PC-9 (cell line): ENCODE data around the gene EHMT1. TPM values are rescaled to one million over a fixed set of nuclear protein-coding genes. Genes with fewer than 3 reads are reported as not detected.
A peak's percentile ranks its signal among the peaks of the same experiment; 100 is the strongest.

ENCODE experiments used
- BruUV-seq: library from RNA; stranded (reverse); fragments of 400-500 nt; replicated peaks from 2 replicates; lab custom pipeline; 2021; lab: Mats Ljungman, UMichigan
- CTCF ChIA-PET: fragments of 300-600 bp; sonication (Branson Sonifier 250); formaldehyde crosslinking; loops from one replicate; lab custom pipeline; 2022; ENCODE audit warnings: antibody characterized with exemption; lab: Charles Lee
- POLR2A ChIA-PET: fragments of 300-600 bp; sonication (Branson Sonifier 250); formaldehyde crosslinking; loops from one replicate; lab custom pipeline; 2022; ENCODE audit warnings: antibody characterized with exemption; ENCODE audit not compliant: unreplicated experiment; lab: Charles Lee
- DNase-seq, 2 experiments: peaks; one replicate each; pipeline versions ENCODE4 v3.0.0 to v3.0.0-alpha.2; 2015 to 2022; ENCODE audit warnings: mixed read lengths in 1 of 2
- H2AFZ ChIP-seq: fragments of 200-600 bp; sonication (generic); 2 replicates; pipeline ENCODE4 v1.8.1; 2017; ENCODE audit warnings: antibody characterized with exemption
- H3F3A ChIP-seq: fragments of 200-600 bp; sonication (generic); 2 replicates; pipeline ENCODE4 v1.8.1; 2017; ENCODE audit warnings: antibody characterized with exemption, mild to moderate bottlenecking, low read depth; ENCODE audit not compliant: insufficient read depth
- H3K27ac ChIP-seq: fragments of 200-600 bp; sonication (generic); 2 replicates; pipeline ENCODE4 v1.6.1; 2016; ENCODE audit warnings: mixed run types
- H3K27me3 ChIP-seq: fragments of 200-600 bp; sonication (generic); 2 replicates; pipeline ENCODE4 v1.6.1; 2016; ENCODE audit warnings: low read depth, mixed run types; ENCODE audit not compliant: insufficient read depth
- H3K36me3 ChIP-seq: fragments of 200-600 bp; sonication (generic); 2 replicates; pipeline ENCODE4 v1.6.1; 2016; ENCODE audit warnings: low read depth, mixed run types
- H3K4me1 ChIP-seq: fragments of 200-600 bp; sonication (generic); replicated peaks from 2 replicates; pipeline ENCODE4 v1.6.1; 2016; ENCODE audit warnings: mixed run types; ENCODE audit not compliant: insufficient read depth
- H3K4me2 ChIP-seq: fragments of 200-600 bp; sonication (generic); 2 replicates; pipeline ENCODE4 v1.6.1; 2017; ENCODE audit warnings: mixed run types
- H3K4me3 ChIP-seq: fragments of 200-600 bp; sonication (generic); 2 replicates; pipeline ENCODE4 v1.6.1; 2016; ENCODE audit warnings: mixed run types
- H3K79me2 ChIP-seq: fragments of 200-600 bp; sonication (generic); 2 replicates; pipeline ENCODE4 v1.6.1; 2017; ENCODE audit warnings: low read depth, mixed run types
- H3K9me2 ChIP-seq: fragments of 200-600 bp; sonication (generic); 2 replicates; pipeline ENCODE4 v1.8.1; 2017; ENCODE audit warnings: mild to moderate bottlenecking; ENCODE audit not compliant: insufficient read depth
- H3K9me3 ChIP-seq: fragments of 200-600 bp; sonication (generic); 2 replicates; pipeline ENCODE4 v1.8.1; 2016; ENCODE audit warnings: low read depth; ENCODE audit not compliant: insufficient read depth
- H4K20me1 ChIP-seq: fragments of 200-600 bp; sonication (generic); 2 replicates; pipeline ENCODE4 v1.8.1; 2017; ENCODE audit not compliant: insufficient read depth
- CTCF ChIP-seq: fragments of 200-600 bp; sonication (generic); conservative IDR thresholded peaks from 2 replicates; pipeline ENCODE4 v1.6.1; 2017; ENCODE audit warnings: mixed run types, antibody characterized with exemption, mild to moderate bottlenecking, moderate library complexity
- EZH2 ChIP-seq: fragments of 200-600 bp; sonication (generic); IDR thresholded peaks from 2 replicates; pipeline ENCODE4 v1.8.0; 2017; ENCODE audit warnings: antibody characterized with exemption, low read depth
- intact Hi-C: fragments of 100-400 bp; cut with micrococcal nuclease; formaldehyde crosslinking; loops from one replicate; pipeline ENCODE4 v1.10.0; 2022; ENCODE audit not compliant: unreplicated experiment
- total RNA-seq: library from RNA; stranded (reverse); gene quantifications from 2 replicates; pipeline ENCODE4 v1.2.3, GENCODE V29; 2021

EHMT1 gene
- total RNA-seq, 1 experiment from 2014 or later: 116 TPM

DNA sequence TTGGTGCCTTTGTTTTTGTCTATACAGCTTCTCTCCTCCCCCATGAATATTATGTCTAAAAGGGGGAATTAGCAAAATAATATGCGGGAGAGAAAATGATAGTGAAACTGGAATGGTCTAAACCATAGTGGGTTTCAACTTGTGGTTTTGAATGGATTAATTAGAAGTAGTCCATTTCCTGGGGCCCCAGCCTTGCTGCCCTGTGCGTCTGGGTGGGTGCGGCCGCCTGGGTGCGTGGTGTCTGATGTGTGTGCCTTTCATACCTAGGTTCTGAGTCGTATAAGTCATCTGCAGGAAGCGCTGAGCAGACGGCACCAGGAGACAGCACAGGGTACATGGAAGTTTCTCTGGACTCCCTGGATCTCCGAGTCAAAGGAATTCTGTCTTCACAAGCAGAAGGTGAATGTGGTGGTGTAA is 138.8 kb downstream of the EHMT1 start:
- Histone ChIP-seq H3K79me2 (no peaks in the 10 kb centered on the region), H3K36me3 (no peaks in the 10 kb centered on the region), H3K27me3 (no peaks in the 10 kb centered on the region), H3K27ac (no peak overlapping the region), H3K9me3 (no peaks in the 10 kb centered on the region), H3K9me2 (no peaks in the 10 kb centered on the region), H3K4me3 (no peak overlapping the region), H3K4me1 (no peaks in the 10 kb centered on the region), H3F3A (no peaks in the 10 kb centered on the region), H2AFZ (no peak overlapping the region), H4K20me1 (no peaks in the 10 kb centered on the region; the same call in 1 of the 2 replicates), H3K4me2 (no peak overlapping the region)
- CTCF ChIA-PET: no interaction called here
- no peak for TF ChIP-seq EZH2
- TF ChIP-seq CTCF: no peak
- peak in 1 of 2 experiments; percentile 47 for DNase-seq
- no TSS peak for BruUV-seq
- intact Hi-C loops: no loop called here
- POLR2A ChIA-PET: no interaction called here

DNA sequence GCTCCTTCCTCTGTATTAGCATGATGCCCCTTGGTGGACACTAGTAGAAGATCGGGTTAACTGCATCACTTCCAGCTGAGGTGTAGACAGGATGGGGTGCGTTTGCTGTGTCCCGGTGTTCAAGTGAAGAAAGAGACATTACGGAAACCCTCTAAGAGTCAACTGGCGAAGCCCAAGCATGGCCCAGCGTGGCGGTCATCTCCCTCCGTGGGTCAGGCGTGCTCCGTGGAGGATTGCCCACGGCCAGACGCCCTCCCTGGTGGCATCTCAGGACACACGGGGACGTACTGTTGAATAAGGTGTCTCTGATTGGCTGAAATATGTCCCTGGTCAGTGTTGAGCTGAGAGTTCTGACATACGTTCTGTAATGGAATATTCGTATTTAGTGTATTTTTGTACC is 139.3 kb downstream of the EHMT1 start:
- Histone ChIP-seq H3F3A (no peaks in the 10 kb centered on the region), H3K36me3 (no peaks in the 10 kb centered on the region), H3K27ac (no peak overlapping the region), H3K4me1 (no peaks in the 10 kb centered on the region), H3K9me3 (no peaks in the 10 kb centered on the region), H3K4me3 (no peak overlapping the region), H3K9me2 (no peaks in the 10 kb centered on the region), H3K27me3 (no peaks in the 10 kb centered on the region), H3K79me2 (no peaks in the 10 kb centered on the region), H2AFZ (no peak overlapping the region), H3K4me2 (no peak overlapping the region), H4K20me1 (no peaks in the 10 kb centered on the region; the same call in 1 of the 2 replicates)
- POLR2A ChIA-PET: no interaction called here
- intact Hi-C loops: no loop called here
- CTCF ChIA-PET: no interaction called here
- DNase-seq: no peak
- no TSS peak for BruUV-seq
- TF ChIP-seq CTCF (no peak), EZH2 (no peak)

- POLR2A ChIA-PET: no interaction called here
- H3K9me2 ChIP-seq: no peaks in the 10 kb centered on the region
- CTCF ChIA-PET: no interaction called here
Measured at GRCh38 chr9:137759117-137759516, 140.3 kb downstream of the EHMT1 start.

More at GRCh38 chr9:137759117-137759516, 140.3 kb downstream of the EHMT1 start:
- intact Hi-C loops: no loop called here
- Histone ChIP-seq H3F3A (no peaks in the 10 kb centered on the region), H3K27me3 (no peaks in the 10 kb centered on the region), H3K4me2 (no peak overlapping the region), H3K9me3 (no peaks in the 10 kb centered on the region), H3K79me2 (no peaks in the 10 kb centered on the region), H3K27ac (no peak overlapping the region), H4K20me1 (no peaks in the 10 kb centered on the region; the same call in 1 of the 2 replicates), H3K36me3 (no peaks in the 10 kb centered on the region), H3K4me1 (no peaks in the 10 kb centered on the region), H2AFZ (no peak overlapping the region), H3K4me3 (no peak overlapping the region)
- no TSS peak for BruUV-seq
- no peak for DNase-seq
- TF ChIP-seq EZH2 (no peak), CTCF (no peak)
